Karpas-422 (cell line): ENCODE measurements around the gene PUS1. TPM values are rescaled to one million over a fixed set of nuclear protein-coding genes. Genes with fewer than 3 reads are reported as not detected.

Experiments
- DNase-seq: peaks from one replicate; pipeline ENCODE4 v3.0.0-alpha.2; 2015
- H2AFZ ChIP-seq: fragments of 200-600 bp; sonication (generic); 2 replicates; pipeline ENCODE4 v1.6.1; 2014; ENCODE audit warnings: antibody characterized with exemption, low read length, mixed read lengths
- H3K27ac ChIP-seq: fragments of 200-600 bp; sonication (generic); 2 replicates; pipeline ENCODE4 v1.5.1; 2014; ENCODE audit warnings: mild to moderate bottlenecking, low read length, moderate library complexity
- H3K27me3 ChIP-seq: fragments of 200-600 bp; sonication (generic); 2 replicates; pipeline ENCODE4 v1.6.1; 2014; ENCODE audit warnings: low read length, mixed read lengths
- H3K36me3 ChIP-seq: fragments of 200-600 bp; sonication (generic); 2 replicates; pipeline ENCODE4 v1.6.1; 2014; ENCODE audit warnings: low read length, mixed read lengths; ENCODE audit not compliant: insufficient read depth
- H3K4me1 ChIP-seq: fragments of 200-600 bp; sonication (generic); 2 replicates; pipeline ENCODE4 v1.6.1; 2014; ENCODE audit warnings: mild to moderate bottlenecking, low read length, mixed read lengths
- H3K4me2 ChIP-seq: fragments of 200-600 bp; sonication (generic); 2 replicates; pipeline ENCODE4 v1.6.1; 2014; ENCODE audit warnings: low read length, low read depth, mild to moderate bottlenecking; ENCODE audit not compliant: poor library complexity, severe bottlenecking
- H3K4me3 ChIP-seq: fragments of 200-600 bp; sonication (generic); 2 replicates; pipeline ENCODE4 v1.5.1; 2014; ENCODE audit warnings: mild to moderate bottlenecking, antibody characterized with exemption, low read length, mixed read lengths
- H3K79me2 ChIP-seq: fragments of 200-600 bp; sonication (generic); 2 replicates; pipeline ENCODE4 v1.6.1; 2014; ENCODE audit warnings: mild to moderate bottlenecking, low read length, mixed read lengths
- H3K9ac ChIP-seq: fragments of 200-600 bp; sonication (generic); 2 replicates; pipeline ENCODE4 v1.6.0; 2014; ENCODE audit warnings: low read length
- H3K9me2 ChIP-seq: fragments of 200-600 bp; sonication (generic), shearing (Covaris generic); replicated peaks from 2 replicates; pipeline ENCODE4 v1.6.0; 2014; ENCODE audit warnings: mild to moderate bottlenecking, low read length, moderate library complexity; ENCODE audit not compliant: insufficient read depth
- H3K9me3 ChIP-seq: fragments of 300-700, 200-600 bp; sonication (generic); 2 replicates; pipeline ENCODE4 v1.6.1; 2014; ENCODE audit warnings: low read length, mixed read lengths
- H4K20me1 ChIP-seq: fragments of 200-600 bp; sonication (generic); 2 replicates; pipeline ENCODE4 v1.6.1; 2014; ENCODE audit warnings: mild to moderate bottlenecking, antibody characterized with exemption, low read length, low read depth; ENCODE audit not compliant: insufficient read depth
- total RNA-seq: library from RNA; depleted of rRNA; stranded (reverse); fragments of >200 nt; shearing (Covaris generic); gene quantifications from 2 replicates; pipeline ENCODE4 v1.2.3, GENCODE V29; 2014; ENCODE audit warnings: low replicate concordance

The PUS1 gene
- total RNA-seq, 1 experiment from 2014 or later: 11.9 TPM

GRCh38 chr12:131933387-131933786 is 4.3 kb downstream of the PUS1 start:
- peaks cover 35% of the 10 kb centered on the region for H3K79me2 ChIP-seq
- peaks cover 40% of the 10 kb centered on the region for H3K36me3 ChIP-seq
- H3K9me2 ChIP-seq: no peaks in the 10 kb centered on the region
- no peak overlapping the region for H3K4me3 ChIP-seq
- no peak overlapping the region for H3K27ac ChIP-seq
- no peak for DNase-seq
- no peak overlapping the region for H3K9ac ChIP-seq
- no peaks in the 10 kb centered on the region for H3K9me3 ChIP-seq
- H3K4me2 ChIP-seq: no peak overlapping the region
- H4K20me1 ChIP-seq: peaks cover 22% of the 10 kb centered on the region
- no peak overlapping the region for H2AFZ ChIP-seq
- H3K4me1 ChIP-seq: peaks cover 14% of the 10 kb centered on the region
- no peaks in the 10 kb centered on the region for H3K27me3 ChIP-seq

- Histone ChIP-seq H3K4me1 (peaks cover 10% of the 10 kb centered on the region), H3K27ac (no peak overlapping the region), H4K20me1 (peaks cover 22% of the 10 kb centered on the region), H3K9me2 (no peaks in the 10 kb centered on the region), H3K36me3 (peaks cover 41% of the 10 kb centered on the region), H2AFZ (no peak overlapping the region), H3K27me3 (no peaks in the 10 kb centered on the region), H3K9ac (no peak overlapping the region), H3K4me3 (no peak overlapping the region), H3K79me2 (peaks cover 31% of the 10 kb centered on the region), H3K4me2 (no peak overlapping the region), H3K9me3 (no peaks in the 10 kb centered on the region)
- DNase-seq: no peak
Measured at GRCh38 chr12:131934535-131934934, 5.5 kb downstream of the PUS1 start.

DNA sequence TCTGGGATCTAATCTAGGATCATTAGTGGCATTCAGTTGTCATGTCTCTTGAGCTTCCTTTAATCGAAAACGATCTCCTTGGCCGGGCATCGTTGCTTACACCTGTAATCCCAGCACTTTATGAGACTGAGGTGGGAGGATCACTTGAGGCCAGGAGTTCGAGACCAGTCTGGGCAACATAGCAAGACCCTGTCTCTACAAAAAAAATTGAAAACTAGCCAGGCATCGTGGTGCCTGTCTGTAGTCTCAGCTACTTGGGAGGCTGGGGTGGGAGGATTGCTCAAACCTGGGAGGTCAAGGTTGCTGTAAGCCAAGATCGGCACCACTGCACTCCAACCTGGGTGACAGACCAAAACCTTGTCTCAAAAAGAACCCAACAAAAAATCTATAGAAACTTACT is 9.0 kb downstream of the PUS1 start:
- Histone ChIP-seq H3K4me2 (no peak overlapping the region), H3K79me2 (no peaks in the 10 kb centered on the region), H3K36me3 (peaks cover 36% of the 10 kb centered on the region)

DNA sequence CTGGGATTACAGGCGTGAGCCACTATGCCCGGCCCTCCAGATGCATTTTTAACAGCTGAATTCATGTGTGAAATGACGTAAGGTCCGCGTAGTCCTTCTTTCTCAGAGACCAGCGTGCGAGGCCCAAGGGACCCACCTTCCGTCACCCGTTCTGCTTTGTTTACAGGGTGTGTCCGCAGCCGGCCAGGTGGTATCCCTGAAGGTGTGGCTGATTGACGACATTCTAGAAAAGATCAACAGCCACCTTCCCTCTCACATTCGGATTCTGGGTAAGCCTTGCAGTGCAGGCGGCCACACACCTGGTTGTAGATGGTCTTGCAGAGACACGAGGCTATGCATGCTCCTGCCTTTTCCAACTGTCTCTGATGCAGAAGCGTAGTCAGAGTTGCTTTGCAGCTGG is 9.9 kb downstream of the PUS1 start:
- H3K79me2 ChIP-seq: no peaks in the 10 kb centered on the region
- H3K9ac ChIP-seq: no peak overlapping the region
- no peaks in the 10 kb centered on the region for H3K4me1 ChIP-seq
- no peaks in the 10 kb centered on the region for H3K9me3 ChIP-seq
- DNase-seq: no peak
- H3K4me2 ChIP-seq: no peak overlapping the region
- H3K9me2 ChIP-seq: no peaks in the 10 kb centered on the region
- no peak overlapping the region for H3K4me3 ChIP-seq
- no peak overlapping the region for H2AFZ ChIP-seq
- 0 out of 2 replicates have a peak, but pooled peaks cover 8% of the 10 kb centered on the region for H4K20me1 ChIP-seq
- peaks cover 33% of the 10 kb centered on the region for H3K36me3 ChIP-seq
- no peak overlapping the region for H3K27ac ChIP-seq
- no peaks in the 10 kb centered on the region for H3K27me3 ChIP-seq

More for the DNA sequence above, 9.0 kb downstream of the PUS1 start:
- Histone ChIP-seq H3K4me1 (no peaks in the 10 kb centered on the region), H3K9me2 (no peaks in the 10 kb centered on the region), H3K9ac (no peak overlapping the region), H2AFZ (no peak overlapping the region), H3K9me3 (no peaks in the 10 kb centered on the region), H3K27ac (no peak overlapping the region), H4K20me1 (0 out of 2 replicates have a peak, but pooled peaks cover 8% of the 10 kb centered on the region), H3K4me3 (no peak overlapping the region), H3K27me3 (no peaks in the 10 kb centered on the region)
- no peak for DNase-seq

GRCh38 chr12:131940141-131940547 is 11.1 kb downstream of the PUS1 start:
- Histone ChIP-seq H3K79me2 (no peaks in the 10 kb centered on the region), H2AFZ (no peak overlapping the region), H4K20me1 (0 out of 2 replicates have a peak, but pooled peaks cover 8% of the 10 kb centered on the region), H3K36me3 (peaks cover 27% of the 10 kb centered on the region), H3K9ac (no peak overlapping the region), H3K4me1 (no peaks in the 10 kb centered on the region), H3K9me2 (no peaks in the 10 kb centered on the region), H3K27me3 (no peaks in the 10 kb centered on the region), H3K27ac (no peak overlapping the region), H3K4me2 (no peak overlapping the region), H3K9me3 (no peaks in the 10 kb centered on the region), H3K4me3 (no peak overlapping the region)
- DNase-seq: no peak

- Histone ChIP-seq H3K9ac (no peak overlapping the region), H3K36me3 (peaks cover 27% of the 10 kb centered on the region), H3K4me3 (no peak overlapping the region), H3K9me2 (no peaks in the 10 kb centered on the region), H3K9me3 (no peaks in the 10 kb centered on the region), H4K20me1 (0 out of 2 replicates have a peak, but pooled peaks cover 8% of the 10 kb centered on the region), H2AFZ (no peak overlapping the region), H3K4me2 (no peak overlapping the region), H3K4me1 (no peaks in the 10 kb centered on the region), H3K79me2 (no peaks in the 10 kb centered on the region), H3K27ac (no peak overlapping the region), H3K27me3 (no peaks in the 10 kb centered on the region)
- no peak for DNase-seq
Measured at GRCh38 chr12:131941116-131941986, 12.3 kb downstream of the PUS1 start.

- H3K4me1 ChIP-seq: no peaks in the 10 kb centered on the region
- H3K4me3 ChIP-seq: no peak overlapping the region
- no peaks in the 10 kb centered on the region for H3K27me3 ChIP-seq
- no peaks in the 10 kb centered on the region for H3K9me2 ChIP-seq
- no peaks in the 10 kb centered on the region for H3K9me3 ChIP-seq
- no peaks in the 10 kb centered on the region for H3K79me2 ChIP-seq
- H2AFZ ChIP-seq: no peak overlapping the region
- no peak overlapping the region for H3K4me2 ChIP-seq
- H4K20me1 ChIP-seq: 0 out of 2 replicates have a peak, but pooled peaks cover 8% of the 10 kb centered on the region
- no peak overlapping the region for H3K9ac ChIP-seq
- peaks cover 24% of the 10 kb centered on the region for H3K36me3 ChIP-seq
- DNase-seq: no peak
- no peak overlapping the region for H3K27ac ChIP-seq
Measured at GRCh38 chr12:131941987-131942341, 12.9 kb downstream of the PUS1 start.

DNA sequence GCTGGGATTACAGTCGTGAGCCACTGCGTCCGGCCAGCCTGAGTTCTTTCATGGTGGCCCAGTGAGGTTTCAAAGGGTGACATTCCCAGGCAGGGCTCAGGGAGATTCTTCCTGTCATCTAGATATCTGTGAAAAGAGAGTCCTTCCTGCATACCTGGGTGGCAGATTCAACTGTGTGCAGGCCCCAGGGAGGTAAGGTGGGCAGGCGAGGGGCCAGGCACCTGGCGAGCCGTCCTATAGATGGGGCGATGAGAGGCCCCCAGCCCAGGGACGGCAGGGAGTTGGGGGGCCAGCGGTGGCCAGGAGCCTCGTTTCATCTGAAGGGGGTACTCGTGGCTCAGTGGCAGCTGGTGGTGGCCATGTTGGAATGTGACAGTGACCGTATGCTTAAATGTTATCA is 13.6 kb downstream of the PUS1 start:
- Histone ChIP-seq H3K9me3 (no peaks in the 10 kb centered on the region), H4K20me1 (0 out of 2 replicates have a peak, but pooled peaks cover 8% of the 10 kb centered on the region), H3K27me3 (no peaks in the 10 kb centered on the region), H3K27ac (no peak overlapping the region), H3K9me2 (no peaks in the 10 kb centered on the region), H3K36me3 (peaks cover 24% of the 10 kb centered on the region), H3K9ac (no peak overlapping the region), H3K4me3 (no peak overlapping the region), H3K79me2 (no peaks in the 10 kb centered on the region), H3K4me1 (no peaks in the 10 kb centered on the region), H3K4me2 (no peak overlapping the region), H2AFZ (no peak overlapping the region)
- DNase-seq: no peak
